AG10803 (cell line): ENCODE measurements around the gene TRAPPC3L.

Source experiments
- DNase-seq: peaks from one replicate; pipeline ENCODE4 v3.0.0; 2010; ENCODE audit warnings: low read depth
- H3K4me3 ChIP-seq: 2 replicates; pipeline ENCODE4 v1.5.1; 2011; ENCODE audit warnings: mild to moderate bottlenecking, low read length, control low read depth
- TF ChIP-seq, protein P1 (sequence below): conservative IDR thresholded peaks from 2 replicates; pipeline ENCODE4 v1.5.1; 2011; ENCODE audit warnings: mild to moderate bottlenecking, low read length, control low read depth, inconsistent platforms

The TRAPPC3L gene

DNA sequence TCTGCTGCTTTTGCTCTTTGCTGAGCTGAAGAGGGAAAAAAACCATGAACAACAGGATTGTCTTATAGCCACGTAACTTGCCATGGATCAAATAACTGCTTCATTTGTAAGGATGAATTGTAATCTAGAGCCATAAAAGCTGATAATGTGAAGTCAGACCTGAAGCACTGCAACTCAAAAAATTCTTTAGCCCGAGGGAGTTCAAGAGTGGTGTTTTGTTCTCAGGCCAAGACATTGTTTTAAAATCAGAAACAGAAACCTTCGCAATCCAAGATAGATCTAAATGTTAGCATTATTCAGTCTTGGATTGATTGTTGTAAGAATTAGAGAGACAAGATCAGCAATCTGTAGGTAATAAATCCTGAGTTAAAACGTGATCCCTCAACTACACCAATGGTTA is at the start of gene TRAPPC3L:
TSS of gene TRAPPC3L (minus strand) at position 34 of the 400 bp plus-strand sequence. CDS start 170 bp downstream, outside the sequence.
- TF ChIP-seq, protein P1, sequence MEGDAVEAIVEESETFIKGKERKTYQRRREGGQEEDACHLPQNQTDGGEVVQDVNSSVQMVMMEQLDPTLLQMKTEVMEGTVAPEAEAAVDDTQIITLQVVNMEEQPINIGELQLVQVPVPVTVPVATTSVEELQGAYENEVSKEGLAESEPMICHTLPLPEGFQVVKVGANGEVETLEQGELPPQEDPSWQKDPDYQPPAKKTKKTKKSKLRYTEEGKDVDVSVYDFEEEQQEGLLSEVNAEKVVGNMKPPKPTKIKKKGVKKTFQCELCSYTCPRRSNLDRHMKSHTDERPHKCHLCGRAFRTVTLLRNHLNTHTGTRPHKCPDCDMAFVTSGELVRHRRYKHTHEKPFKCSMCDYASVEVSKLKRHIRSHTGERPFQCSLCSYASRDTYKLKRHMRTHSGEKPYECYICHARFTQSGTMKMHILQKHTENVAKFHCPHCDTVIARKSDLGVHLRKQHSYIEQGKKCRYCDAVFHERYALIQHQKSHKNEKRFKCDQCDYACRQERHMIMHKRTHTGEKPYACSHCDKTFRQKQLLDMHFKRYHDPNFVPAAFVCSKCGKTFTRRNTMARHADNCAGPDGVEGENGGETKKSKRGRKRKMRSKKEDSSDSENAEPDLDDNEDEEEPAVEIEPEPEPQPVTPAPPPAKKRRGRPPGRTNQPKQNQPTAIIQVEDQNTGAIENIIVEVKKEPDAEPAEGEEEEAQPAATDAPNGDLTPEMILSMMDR, result no peak
- no peak within 1 kb of the TSS for H3K4me3 ChIP-seq
- DNase-seq, result no peak

DNA sequence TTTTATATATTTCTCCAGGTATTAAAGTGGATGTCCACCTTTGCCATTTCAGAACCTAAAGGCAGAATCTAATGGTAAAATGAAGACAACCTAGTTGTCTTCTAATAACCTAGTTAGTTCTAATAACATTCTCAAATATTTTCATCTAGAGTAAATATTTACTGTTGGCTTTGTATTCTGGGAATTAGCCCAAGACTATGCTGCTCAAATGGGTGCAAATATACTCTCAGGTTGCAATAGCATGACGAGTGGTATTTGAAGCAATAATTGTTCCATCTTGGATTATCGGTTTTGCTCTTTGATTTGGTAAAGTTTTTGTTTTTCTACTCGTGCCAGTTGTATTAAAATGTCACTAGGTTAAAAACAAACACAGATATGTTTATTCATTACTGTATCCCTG is 49.8 kb upstream of the TRAPPC3L start:
- TF ChIP-seq, protein P1, result no peak

DNA sequence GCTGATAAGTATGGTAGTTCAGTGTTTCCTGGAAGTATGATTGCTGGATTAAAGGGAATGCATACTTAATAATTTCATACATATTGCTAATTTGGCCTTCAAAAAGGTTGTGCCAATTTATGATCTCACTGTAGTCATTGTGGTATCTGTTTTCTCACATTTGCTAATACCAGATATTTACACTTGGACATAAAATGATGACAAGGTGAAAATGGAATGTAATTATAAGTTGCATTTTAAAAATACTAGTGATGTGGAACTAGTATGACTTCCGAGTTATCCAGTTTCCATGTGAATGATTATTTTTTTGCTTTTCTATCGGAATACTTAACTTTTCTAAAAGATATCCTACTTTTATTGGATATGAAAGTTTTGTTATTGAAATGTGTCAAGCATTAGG is 41.3 kb upstream of the TRAPPC3L start:
- TF ChIP-seq, protein P1, result no peak
- H3K4me3 ChIP-seq, result no peak overlapping the region
- no peak for DNase-seq

More for the DNA sequence above, 49.8 kb upstream of the TRAPPC3L start:
- no peak for DNase-seq
- H3K4me3 ChIP-seq, result no peak overlapping the region

DNA sequence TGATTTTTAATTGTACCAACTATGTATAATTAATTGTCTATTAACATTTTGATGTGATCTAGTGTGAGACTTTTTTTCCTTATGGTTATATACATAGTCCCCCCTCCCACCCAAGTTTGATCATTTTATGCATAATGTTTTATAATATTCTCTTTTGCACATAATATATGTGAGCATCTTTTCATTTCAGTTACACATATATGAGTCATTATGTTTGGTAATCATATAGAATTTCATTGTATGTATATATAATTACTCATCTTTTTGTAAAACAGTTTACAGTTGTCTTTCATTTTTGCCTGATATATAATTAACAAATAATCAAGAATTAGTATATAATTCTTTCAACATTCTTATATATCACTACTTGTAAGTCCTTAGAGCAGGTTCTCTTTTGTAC is 40.8 kb upstream of the TRAPPC3L start:
- DNase-seq, result no peak
- H3K4me3 ChIP-seq, result no peak overlapping the region
- TF ChIP-seq, protein P1, result no peak

DNA sequence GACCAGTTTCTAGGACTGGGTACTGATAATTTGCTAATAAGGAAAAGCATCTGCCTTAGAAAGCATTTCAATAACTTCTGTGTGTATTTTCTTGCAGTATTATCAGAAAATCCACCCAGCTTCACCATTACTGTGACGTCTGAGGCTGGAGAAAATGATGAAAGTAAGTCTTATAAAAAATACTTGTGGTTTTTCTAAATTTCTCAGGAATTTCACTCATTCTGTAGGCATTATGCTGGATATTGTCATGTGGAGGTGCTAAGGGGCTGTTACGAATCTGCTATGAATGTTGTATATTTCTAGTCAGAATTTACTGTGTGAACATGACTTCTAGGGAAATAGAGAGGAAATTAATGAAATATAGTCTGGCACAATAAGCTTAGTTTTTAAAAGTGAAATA is 34.7 kb upstream of the TRAPPC3L start:
- H3K4me3 ChIP-seq, result no peak overlapping the region
- TF ChIP-seq, protein P1, result no peak
- DNase-seq, result peak; percentile 75

DNA sequence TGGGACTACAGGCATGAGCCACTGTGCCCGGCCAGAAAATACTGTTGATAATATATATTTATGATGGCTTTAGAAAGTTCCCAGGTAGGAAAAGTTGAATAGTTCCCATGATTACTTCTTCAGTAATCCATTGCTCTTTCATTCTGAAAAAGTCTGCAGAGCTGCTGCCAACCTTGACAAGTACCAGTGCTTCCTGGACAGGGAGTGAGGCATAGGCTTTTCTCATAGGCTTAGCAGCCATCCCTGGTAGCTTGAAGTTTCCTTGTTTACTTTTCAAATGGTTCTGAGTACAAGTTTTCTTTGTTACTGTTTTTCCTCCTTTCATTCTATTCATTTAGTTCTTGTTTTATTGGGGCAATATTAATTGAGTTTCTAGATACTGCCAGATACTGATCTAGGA is 33.7 kb upstream of the TRAPPC3L start:
- no peak for DNase-seq
- no peak overlapping the region for H3K4me3 ChIP-seq

DNA sequence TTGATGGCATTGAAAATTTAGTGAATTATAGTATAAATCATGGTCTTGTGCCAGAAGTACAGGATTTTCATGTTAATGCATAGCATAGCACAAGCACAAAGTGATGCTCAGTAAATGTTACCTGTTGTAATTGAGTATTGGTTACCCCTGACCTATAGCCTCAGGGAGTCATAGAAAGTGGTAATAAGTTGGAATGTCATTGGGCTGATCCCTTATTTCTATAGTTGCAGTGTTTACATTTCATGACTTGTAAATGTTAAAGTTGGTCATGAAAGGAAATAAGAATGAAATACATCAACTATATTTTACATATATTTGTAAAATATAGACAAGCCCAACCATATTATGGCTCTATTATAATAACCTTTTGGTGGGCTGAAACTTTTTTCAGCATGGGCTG is 32.9 kb upstream of the TRAPPC3L start:
- H3K4me3 ChIP-seq, result no peak overlapping the region
- TF ChIP-seq, protein P1, result no peak
- DNase-seq, result no peak

More for the DNA sequence above, 33.7 kb upstream of the TRAPPC3L start:
- TF ChIP-seq, protein P1, result no peak
